Measurements from ENCODE around the gene RAI14. TPM values are rescaled to one million over a fixed set of nuclear protein-coding genes. Genes with fewer than 3 reads are reported as not detected.

The RAI14 gene
- total RNA-seq, 1 donor from 2014 or later: 307 TPM

GRCh38 chr5:34737731-34738130 lies 81.6 kb downstream of the RAI14 start:
- TF ChIP-seq EZH2 (IDR thresholded peaks at IDR 0.05; ENCODE audit: insufficient read depth, low read length): no peak
- TF ChIP-seq CTCF (IDR thresholded peaks at IDR 0.05; ENCODE audit: insufficient read depth, low read depth, low read length): no peak
- H3K9ac ChIP-seq (ENCODE audit: low read length): no peak overlapping the region
- no peak overlapping the region for H3K27ac ChIP-seq (ENCODE audit: low read depth, low read length)
- no peak overlapping the region for H3K4me2 ChIP-seq (ENCODE audit: low read length)
- H4K20me1 ChIP-seq (ENCODE audit: insufficient read depth, low read length): peaks cover 66% of the 10 kb centered on the region
- peaks cover 19% of the 10 kb centered on the region for H3K4me1 ChIP-seq (ENCODE audit: insufficient read depth, low read length)
- Mint-ChIP-seq H3K9me3 (ENCODE audit: unreplicated experiment) (no peaks in the 10 kb centered on the region), H3K4me3 (ENCODE audit: unreplicated experiment) (no peak overlapping the region), H3K36me3 (ENCODE audit: low read depth, unreplicated experiment) (peaks cover 29% of the 10 kb centered on the region), H3K4me1 (ENCODE audit: low read depth, unreplicated experiment) (peaks cover 48% of the 10 kb centered on the region), H3K27me3 (ENCODE audit: low read depth, unreplicated experiment) (no peaks in the 10 kb centered on the region), H3K27ac (ENCODE audit: unreplicated experiment) (peak overlapping the region; percentile 84)
- peaks cover 100% of the 10 kb centered on the region for H3K79me2 ChIP-seq (ENCODE audit: insufficient read depth, low read length)
- peaks cover 10% of the 10 kb centered on the region for H3K36me3 ChIP-seq (ENCODE audit: insufficient read depth, low read length)
- FAIRE-seq: no peak
- no peak overlapping the region for H2AFZ ChIP-seq (ENCODE audit: low read depth, low read length)
- DNase-seq (ENCODE audit: low read depth): no peak
- no peak overlapping the region for H3K4me3 ChIP-seq (ENCODE audit: insufficient read depth, low read depth, low read length)
- H3K9me3 ChIP-seq (ENCODE audit: insufficient read depth, low read depth, low read length): no peaks in the 10 kb centered on the region
- no peaks in the 10 kb centered on the region for H3K27me3 ChIP-seq (ENCODE audit: insufficient read depth, low read length)

- Histone ChIP-seq H3K36me3 (ENCODE audit: insufficient read depth, low read length) (peaks cover 10% of the 10 kb centered on the region), H3K27ac (ENCODE audit: low read depth, low read length) (no peak overlapping the region), H3K4me1 (ENCODE audit: insufficient read depth, low read length) (peaks cover 26% of the 10 kb centered on the region), H3K9me3 (ENCODE audit: insufficient read depth, low read depth, low read length) (no peaks in the 10 kb centered on the region), H3K27me3 (ENCODE audit: insufficient read depth, low read length) (no peaks in the 10 kb centered on the region), H3K9ac (ENCODE audit: low read length) (no peak overlapping the region), H3K79me2 (ENCODE audit: insufficient read depth, low read length) (peaks cover 100% of the 10 kb centered on the region), H4K20me1 (ENCODE audit: insufficient read depth, low read length) (peaks cover 72% of the 10 kb centered on the region), H3K4me2 (ENCODE audit: low read length) (no peak overlapping the region), H2AFZ (ENCODE audit: low read depth, low read length) (no peak overlapping the region), H3K4me3 (ENCODE audit: insufficient read depth, low read depth, low read length) (no peak overlapping the region)
- Mint-ChIP-seq H3K4me1 (ENCODE audit: low read depth, unreplicated experiment) (peaks cover 53% of the 10 kb centered on the region), H3K27me3 (ENCODE audit: low read depth, unreplicated experiment) (no peaks in the 10 kb centered on the region), H3K27ac (ENCODE audit: unreplicated experiment) (no peak overlapping the region), H3K9me3 (ENCODE audit: unreplicated experiment) (no peaks in the 10 kb centered on the region), H3K36me3 (ENCODE audit: low read depth, unreplicated experiment) (peaks cover 27% of the 10 kb centered on the region), H3K4me3 (ENCODE audit: unreplicated experiment) (no peak overlapping the region)
- FAIRE-seq: no peak
- peak; percentile 45 for DNase-seq (ENCODE audit: low read depth)
- TF ChIP-seq CTCF (IDR thresholded peaks at IDR 0.05; ENCODE audit: insufficient read depth, low read depth, low read length) (no peak), EZH2 (IDR thresholded peaks at IDR 0.05; ENCODE audit: insufficient read depth, low read length) (no peak)
Measured at GRCh38 chr5:34738381-34738780, 82.3 kb downstream of the RAI14 start.

- Histone ChIP-seq H3K9me3 (ENCODE audit: insufficient read depth, low read depth, low read length) (no peaks in the 10 kb centered on the region), H3K27ac (ENCODE audit: low read depth, low read length) (no peak overlapping the region), H3K36me3 (ENCODE audit: insufficient read depth, low read length) (peaks cover 3% of the 10 kb centered on the region), H3K4me1 (ENCODE audit: insufficient read depth, low read length) (peaks cover 40% of the 10 kb centered on the region), H4K20me1 (ENCODE audit: insufficient read depth, low read length) (peaks cover 78% of the 10 kb centered on the region), H3K27me3 (ENCODE audit: insufficient read depth, low read length) (no peaks in the 10 kb centered on the region), H3K4me2 (ENCODE audit: low read length) (no peak overlapping the region), H3K9ac (ENCODE audit: low read length) (no peak overlapping the region), H2AFZ (ENCODE audit: low read depth, low read length) (no peak overlapping the region), H3K4me3 (ENCODE audit: insufficient read depth, low read depth, low read length) (no peak overlapping the region), H3K79me2 (ENCODE audit: insufficient read depth, low read length) (peaks cover 99% of the 10 kb centered on the region)
- FAIRE-seq (no peak), DNase-seq (ENCODE audit: low read depth) (no peak)
- Mint-ChIP-seq H3K27ac (ENCODE audit: unreplicated experiment) (peak overlapping the region; percentile 85), H3K36me3 (ENCODE audit: low read depth, unreplicated experiment) (peaks cover 30% of the 10 kb centered on the region), H3K27me3 (ENCODE audit: low read depth, unreplicated experiment) (no peaks in the 10 kb centered on the region), H3K9me3 (ENCODE audit: unreplicated experiment) (no peaks in the 10 kb centered on the region), H3K4me1 (ENCODE audit: low read depth, unreplicated experiment) (peaks cover 66% of the 10 kb centered on the region), H3K4me3 (ENCODE audit: unreplicated experiment) (peak overlapping the region; percentile 7)
- TF ChIP-seq EZH2 (IDR thresholded peaks at IDR 0.05; ENCODE audit: insufficient read depth, low read length): no peak
- no peak for TF ChIP-seq CTCF (IDR thresholded peaks at IDR 0.05; ENCODE audit: insufficient read depth, low read depth, low read length)
Measured at GRCh38 chr5:34740389-34740806, 84.3 kb downstream of the RAI14 start.

All from astrocyte (in vitro differentiated cells and primary cell).